ENCODE measurements around the gene RUNX2.

The RUNX2 gene

GRCh38 chr6:45637056-45637455 is 308.9 kb downstream of the RUNX2 start:
- H3K4me1 ChIP-seq (ENCODE audit: control insufficient read depth in 1 of 2, insufficient read depth in 2 of 2, low read length in 2 of 2): no peaks in the 10 kb centered on the region
- no peaks in the 10 kb centered on the region for H3K36me3 ChIP-seq (ENCODE audit: control insufficient read depth in 1 of 2, insufficient read depth in 2 of 2, low read length in 2 of 2)
- no peaks in the 10 kb centered on the region for H3K27me3 ChIP-seq (ENCODE audit: low read depth, low read length)
- H3K27ac ChIP-seq (ENCODE audit: low read length): no peak overlapping the region
- no peak overlapping the region for H3K4me3 ChIP-seq (ENCODE audit: low read depth in 1 of 2, low read length in 2 of 2)
- no peaks in the 10 kb centered on the region for H3K9me3 ChIP-seq (ENCODE audit: control insufficient read depth in 1 of 2, low read length in 2 of 2)

- no peaks in the 10 kb centered on the region for H3K9me3 ChIP-seq (ENCODE audit: control insufficient read depth in 1 of 2, low read length in 2 of 2)
- H3K36me3 ChIP-seq (ENCODE audit: control insufficient read depth in 1 of 2, insufficient read depth in 2 of 2, low read length in 2 of 2): no peaks in the 10 kb centered on the region
- no peak overlapping the region for H3K4me3 ChIP-seq (ENCODE audit: low read depth in 1 of 2, low read length in 2 of 2)
- H3K4me1 ChIP-seq (ENCODE audit: control insufficient read depth in 1 of 2, insufficient read depth in 2 of 2, low read length in 2 of 2): no peaks in the 10 kb centered on the region
- H3K27ac ChIP-seq (ENCODE audit: low read length): no peak overlapping the region
- H3K27me3 ChIP-seq (ENCODE audit: low read depth, low read length): no peaks in the 10 kb centered on the region
Measured at GRCh38 chr6:45637611-45638257, 309.6 kb downstream of the RUNX2 start.

- no peaks in the 10 kb centered on the region for H3K4me1 ChIP-seq (ENCODE audit: control insufficient read depth in 1 of 2, insufficient read depth in 2 of 2, low read length in 2 of 2)
- H3K27ac ChIP-seq (ENCODE audit: low read length): no peak overlapping the region
- H3K36me3 ChIP-seq (ENCODE audit: control insufficient read depth in 1 of 2, insufficient read depth in 2 of 2, low read length in 2 of 2): no peaks in the 10 kb centered on the region
Measured at GRCh38 chr6:45640081-45640491, 312.0 kb downstream of the RUNX2 start.

GRCh38 chr6:45640811-45641210 is 312.7 kb downstream of the RUNX2 start:
- Histone ChIP-seq H3K36me3 (ENCODE audit: control insufficient read depth in 1 of 2, insufficient read depth in 2 of 2, low read length in 2 of 2) (no peaks in the 10 kb centered on the region), H3K27ac (ENCODE audit: low read length) (no peak overlapping the region), H3K27me3 (ENCODE audit: low read depth, low read length) (no peaks in the 10 kb centered on the region), H3K4me3 (ENCODE audit: low read depth in 1 of 2, low read length in 2 of 2) (no peak overlapping the region), H3K4me1 (ENCODE audit: control insufficient read depth in 1 of 2, insufficient read depth in 2 of 2, low read length in 2 of 2) (no peaks in the 10 kb centered on the region), H3K9me3 (ENCODE audit: control insufficient read depth in 1 of 2, low read length in 2 of 2) (no peaks in the 10 kb centered on the region)

More at GRCh38 chr6:45640081-45640491, 312.0 kb downstream of the RUNX2 start:
- no peaks in the 10 kb centered on the region for H3K9me3 ChIP-seq (ENCODE audit: control insufficient read depth in 1 of 2, low read length in 2 of 2)
- H3K4me3 ChIP-seq (ENCODE audit: low read depth in 1 of 2, low read length in 2 of 2): no peak overlapping the region
- no peaks in the 10 kb centered on the region for H3K27me3 ChIP-seq (ENCODE audit: low read depth, low read length)

GRCh38 chr6:45642331-45643125 is 314.4 kb downstream of the RUNX2 start:
- Histone ChIP-seq H3K27me3 (ENCODE audit: low read depth, low read length) (no peaks in the 10 kb centered on the region), H3K4me1 (ENCODE audit: control insufficient read depth in 1 of 2, insufficient read depth in 2 of 2, low read length in 2 of 2) (no peaks in the 10 kb centered on the region), H3K36me3 (ENCODE audit: control insufficient read depth in 1 of 2, insufficient read depth in 2 of 2, low read length in 2 of 2) (no peaks in the 10 kb centered on the region), H3K9me3 (ENCODE audit: control insufficient read depth in 1 of 2, low read length in 2 of 2) (no peaks in the 10 kb centered on the region), H3K4me3 (ENCODE audit: low read depth in 1 of 2, low read length in 2 of 2) (no peak overlapping the region), H3K27ac (ENCODE audit: low read length) (no peak overlapping the region)

- H3K36me3 ChIP-seq (ENCODE audit: control insufficient read depth in 1 of 2, insufficient read depth in 2 of 2, low read length in 2 of 2): no peaks in the 10 kb centered on the region
- no peaks in the 10 kb centered on the region for H3K27me3 ChIP-seq (ENCODE audit: low read depth, low read length)
- H3K9me3 ChIP-seq (ENCODE audit: control insufficient read depth in 1 of 2, low read length in 2 of 2): no peaks in the 10 kb centered on the region
- H3K4me3 ChIP-seq (ENCODE audit: low read depth in 1 of 2, low read length in 2 of 2): no peak overlapping the region
- no peaks in the 10 kb centered on the region for H3K4me1 ChIP-seq (ENCODE audit: control insufficient read depth in 1 of 2, insufficient read depth in 2 of 2, low read length in 2 of 2)
- H3K27ac ChIP-seq (ENCODE audit: low read length): no peak overlapping the region
Measured at GRCh38 chr6:45643126-45643525, 315.0 kb downstream of the RUNX2 start.

GRCh38 chr6:45644720-45645119 is 316.6 kb downstream of the RUNX2 start:
- H3K27me3 ChIP-seq (ENCODE audit: low read depth, low read length): no peaks in the 10 kb centered on the region
- H3K4me1 ChIP-seq (ENCODE audit: control insufficient read depth in 1 of 2, insufficient read depth in 2 of 2, low read length in 2 of 2): no peaks in the 10 kb centered on the region
- H3K4me3 ChIP-seq (ENCODE audit: low read depth in 1 of 2, low read length in 2 of 2): no peak overlapping the region
- H3K27ac ChIP-seq (ENCODE audit: low read length): no peak overlapping the region
- no peaks in the 10 kb centered on the region for H3K36me3 ChIP-seq (ENCODE audit: control insufficient read depth in 1 of 2, insufficient read depth in 2 of 2, low read length in 2 of 2)
- H3K9me3 ChIP-seq (ENCODE audit: control insufficient read depth in 1 of 2, low read length in 2 of 2): no peaks in the 10 kb centered on the region

- H3K36me3 ChIP-seq (ENCODE audit: control insufficient read depth in 1 of 2, insufficient read depth in 2 of 2, low read length in 2 of 2): no peaks in the 10 kb centered on the region
- no peaks in the 10 kb centered on the region for H3K9me3 ChIP-seq (ENCODE audit: control insufficient read depth in 1 of 2, low read length in 2 of 2)
- H3K27ac ChIP-seq (ENCODE audit: low read length): no peak overlapping the region
- H3K4me1 ChIP-seq (ENCODE audit: control insufficient read depth in 1 of 2, insufficient read depth in 2 of 2, low read length in 2 of 2): no peaks in the 10 kb centered on the region
- H3K4me3 ChIP-seq (ENCODE audit: low read depth in 1 of 2, low read length in 2 of 2): no peak overlapping the region
- H3K27me3 ChIP-seq (ENCODE audit: low read depth, low read length): no peaks in the 10 kb centered on the region
Measured at GRCh38 chr6:45645302-45645701, 317.2 kb downstream of the RUNX2 start.

- Histone ChIP-seq H3K4me1 (ENCODE audit: control insufficient read depth in 1 of 2, insufficient read depth in 2 of 2, low read length in 2 of 2) (no peaks in the 10 kb centered on the region), H3K27me3 (ENCODE audit: low read depth, low read length) (no peaks in the 10 kb centered on the region)
Measured at GRCh38 chr6:45647341-45648261, 319.5 kb downstream of the RUNX2 start.

GRCh38 chr6:45648262-45648620 is 320.1 kb downstream of the RUNX2 start:
- Histone ChIP-seq H3K27ac (ENCODE audit: low read length) (no peak overlapping the region), H3K36me3 (ENCODE audit: control insufficient read depth in 1 of 2, insufficient read depth in 2 of 2, low read length in 2 of 2) (no peaks in the 10 kb centered on the region), H3K4me1 (ENCODE audit: control insufficient read depth in 1 of 2, insufficient read depth in 2 of 2, low read length in 2 of 2) (no peaks in the 10 kb centered on the region), H3K27me3 (ENCODE audit: low read depth, low read length) (no peaks in the 10 kb centered on the region), H3K4me3 (ENCODE audit: low read depth in 1 of 2, low read length in 2 of 2) (no peak overlapping the region), H3K9me3 (ENCODE audit: control insufficient read depth in 1 of 2, low read length in 2 of 2) (no peaks in the 10 kb centered on the region)

More at GRCh38 chr6:45647341-45648261, 319.5 kb downstream of the RUNX2 start:
- no peaks in the 10 kb centered on the region for H3K9me3 ChIP-seq (ENCODE audit: control insufficient read depth in 1 of 2, low read length in 2 of 2)
- no peaks in the 10 kb centered on the region for H3K36me3 ChIP-seq (ENCODE audit: control insufficient read depth in 1 of 2, insufficient read depth in 2 of 2, low read length in 2 of 2)
- H3K4me3 ChIP-seq (ENCODE audit: low read depth in 1 of 2, low read length in 2 of 2): no peak overlapping the region
- no peak overlapping the region for H3K27ac ChIP-seq (ENCODE audit: low read length)

- Histone ChIP-seq H3K9me3 (ENCODE audit: control insufficient read depth in 1 of 2, low read length in 2 of 2) (no peaks in the 10 kb centered on the region), H3K4me3 (ENCODE audit: low read depth in 1 of 2, low read length in 2 of 2) (no peak overlapping the region), H3K27ac (ENCODE audit: low read length) (no peak overlapping the region), H3K27me3 (ENCODE audit: low read depth, low read length) (no peaks in the 10 kb centered on the region), H3K36me3 (ENCODE audit: control insufficient read depth in 1 of 2, insufficient read depth in 2 of 2, low read length in 2 of 2) (no peaks in the 10 kb centered on the region), H3K4me1 (ENCODE audit: control insufficient read depth in 1 of 2, insufficient read depth in 2 of 2, low read length in 2 of 2) (no peaks in the 10 kb centered on the region)
Measured at GRCh38 chr6:45650524-45651135, 322.5 kb downstream of the RUNX2 start.

Data from muscle layer of duodenum (tissue), 2 donors.